DMS153 (cell line): Measurements from ENCODE around the gene NRK.
A peak's percentile ranks its signal among the peaks of the same experiment; 100 is the strongest.
"Not testable (repeated sequence)": the region's sequence is repeated elsewhere in the genome, so short reads cannot be mapped to it uniquely, and the experiment has no call there.

Experiments used
- DNase-seq: peaks from one replicate; lab custom pipeline; 2025; lab: John Stamatoyannopoulos, UW

Gene NRK

GRCh38 chrX:105822138-105823091 is at the start of gene NRK:
TSS of gene NRK (plus strand) at chrX:105822539. CDS start at chrX:105822846, 307 bp downstream.
- DNase-seq, result no peak

- no peak for DNase-seq
These were observed 48.5 kb upstream of the NRK start for GRCh38 chrX:105773801-105774200.

- DNase-seq, result no peak
These were observed 46.7 kb upstream of the NRK start for GRCh38 chrX:105775679-105776078.

- no peak for DNase-seq
These were observed 40.5 kb upstream of the NRK start for GRCh38 chrX:105781804-105782203.

GRCh38 chrX:105796877-105797276 is 25.5 kb upstream of the NRK start:
- not testable (repeated sequence) for DNase-seq

GRCh38 chrX:105803891-105804290 is 18.4 kb upstream of the NRK start:
- DNase-seq, result no peak

GRCh38 chrX:105805655-105806054 is 16.7 kb upstream of the NRK start:
- DNase-seq, result not testable (repeated sequence)

GRCh38 chrX:105816517-105816916 is 5.8 kb upstream of the NRK start:
- DNase-seq, result no peak

GRCh38 chrX:105820247-105820646 is 2.1 kb upstream of the NRK start:
- no peak for DNase-seq

- DNase-seq, result no peak
These were observed 743 bp upstream of the NRK start for GRCh38 chrX:105821471-105822121.

- no peak for DNase-seq
These were observed 735 bp downstream of the NRK start for GRCh38 chrX:105823092-105823455.

GRCh38 chrX:105829011-105829410 is 6.7 kb downstream of the NRK start:
- DNase-seq, result no peak

GRCh38 chrX:105837232-105837631 is 14.9 kb downstream of the NRK start:
- peak; percentile 7 for DNase-seq

- no peak for DNase-seq
These were observed 23.3 kb downstream of the NRK start for GRCh38 chrX:105845631-105846030.

- not testable (repeated sequence) for DNase-seq
These were observed 27.8 kb downstream of the NRK start for GRCh38 chrX:105850100-105850499.

GRCh38 chrX:105865709-105866108 is 43.4 kb downstream of the NRK start:
- DNase-seq, result no peak

- DNase-seq, result no peak
These were observed 47.4 kb downstream of the NRK start for GRCh38 chrX:105869701-105870100.

- peak; percentile 21 for DNase-seq
These were observed 48.1 kb downstream of the NRK start for GRCh38 chrX:105870445-105870844.

- DNase-seq, result peak; percentile 5
These were observed 50.6 kb downstream of the NRK start for GRCh38 chrX:105872941-105873340.

- no peak for DNase-seq
These were observed 52.5 kb downstream of the NRK start for GRCh38 chrX:105874790-105875189.

- no peak for DNase-seq
These were observed 54.3 kb downstream of the NRK start for GRCh38 chrX:105876658-105877057.

GRCh38 chrX:105880491-105880890 is 58.2 kb downstream of the NRK start:
- no peak for DNase-seq

GRCh38 chrX:105882581-105883275 is 60.4 kb downstream of the NRK start:
- DNase-seq, result peak; percentile 33
